HEK293T (cell line): Measurements from ENCODE around the gene POLA1.

Experiments used
- CTCF ChIA-PET: fragments of 350-600 bp; formaldehyde crosslinking; extraction: SDS; loops from one replicate; lab custom pipeline; 2021; ENCODE audit warnings: antibody characterized with exemption, inconsistent platforms; lab: Yijun Ruan, JAX
- POLR2A ChIA-PET: fragments of 350-600 bp; formaldehyde crosslinking; extraction: SDS; loops from one replicate; lab custom pipeline; 2020; ENCODE audit warnings: antibody characterized with exemption, inconsistent platforms; lab: Yijun Ruan, JAX
- DNase-seq: peaks from one replicate; pipeline ENCODE4 v3.0.0; 2012; ENCODE audit warnings: mixed read lengths; ENCODE audit errors: extremely low spot score
- ARNT ChIP-seq: fragments of 450-650 bp; IDR thresholded peaks from 2 replicates; pipeline ENCODE4 v1.6.1; 2017; ENCODE audit warnings: mild to moderate bottlenecking
- BHLHE40 ChIP-seq: fragments of 450-650 bp; IDR thresholded peaks from 2 replicates; pipeline ENCODE4 v1.6.1; 2016; ENCODE audit warnings: mild to moderate bottlenecking, moderate library complexity, borderline replicate concordance
- CTBP1 ChIP-seq: fragments of 450-650 bp; IDR thresholded peaks from 2 replicates; pipeline ENCODE4 v1.6.1; 2016; ENCODE audit warnings: borderline replicate concordance
- ELF4 ChIP-seq: fragments of 450-650 bp; IDR thresholded peaks from 2 replicates; pipeline ENCODE4 v1.6.1; 2017; ENCODE audit warnings: antibody characterized with exemption
- FOXA1 ChIP-seq: fragments of 450-650 bp; IDR thresholded peaks from 2 replicates; pipeline ENCODE4 v1.6.1; 2016; ENCODE audit warnings: mild to moderate bottlenecking
- FOXK2 ChIP-seq: fragments of 450-650 bp; IDR thresholded peaks from 2 replicates; pipeline ENCODE4 v1.6.1; 2016; ENCODE audit warnings: mild to moderate bottlenecking
- FOXM1 ChIP-seq: fragments of 450-650 bp; IDR thresholded peaks from 2 replicates; pipeline ENCODE4 v1.6.1; 2017; ENCODE audit warnings: mild to moderate bottlenecking, borderline replicate concordance
- HDGF ChIP-seq: fragments of 450-650 bp; IDR thresholded peaks from 2 replicates; pipeline ENCODE4 v1.6.1; 2017; ENCODE audit warnings: antibody characterized with exemption, borderline replicate concordance
- L3MBTL2 ChIP-seq: fragments of 450-650 bp; conservative IDR thresholded peaks from 2 replicates; pipeline ENCODE4 v1.6.1; 2016; ENCODE audit warnings: mild to moderate bottlenecking
- LEF1 ChIP-seq: fragments of 450-650 bp; IDR thresholded peaks from 2 replicates; pipeline ENCODE4 v1.6.1; 2017; ENCODE audit warnings: mild to moderate bottlenecking, borderline replicate concordance
- NFRKB ChIP-seq: fragments of 450-650 bp; IDR thresholded peaks from 2 replicates; pipeline ENCODE4 v1.6.1; 2016; ENCODE audit warnings: mild to moderate bottlenecking, moderate library complexity
- PKNOX1 ChIP-seq: fragments of 450-650 bp; IDR thresholded peaks from 2 replicates; pipeline ENCODE4 v1.6.1; 2016
- SP1 ChIP-seq: fragments of 450-650 bp; IDR thresholded peaks from 2 replicates; pipeline ENCODE4 v1.6.1; 2017
- SUZ12 ChIP-seq: fragments of 450-650 bp; IDR thresholded peaks from 2 replicates; pipeline ENCODE4 v1.6.1; 2016; ENCODE audit warnings: mild to moderate bottlenecking
- TARDBP ChIP-seq: fragments of 450-650 bp; IDR thresholded peaks from 2 replicates; pipeline ENCODE4 v1.6.1; 2016
- ZNF384 ChIP-seq: fragments of 450-650 bp; IDR thresholded peaks from 2 replicates; pipeline ENCODE4 v1.6.1; 2016

The POLA1 gene

GRCh38 chrX:25001808-25002660 lies 308.3 kb downstream of the POLA1 start:
- ChIA-PET POLR2A (no interaction called here), CTCF (no interaction called here)
- DNase-seq = no peak
- no peak for TF ChIP-seq FOXM1
- TF ChIP-seq BHLHE40 = no peak
- TF ChIP-seq FOXA1 = no peak
- no peak for TF ChIP-seq CTBP1
- TF ChIP-seq PKNOX1 = no peak
- no peak for TF ChIP-seq SUZ12
- TF ChIP-seq LEF1 = no peak
- no peak for TF ChIP-seq HDGF

- ChIA-PET POLR2A (no interaction called here), CTCF (no interaction called here)
- no peak for DNase-seq
- TF ChIP-seq SP1 = no peak
- no peak for TF ChIP-seq FOXM1
- no peak for TF ChIP-seq TARDBP
- no peak for TF ChIP-seq CTBP1
- no peak for TF ChIP-seq LEF1
These were observed 308.9 kb downstream of the POLA1 start for GRCh38 chrX:25002661-25003020.

GRCh38 chrX:25003066-25003849 lies 309.5 kb downstream of the POLA1 start:
- TF ChIP-seq BHLHE40 (no peak), SUZ12 (no peak)
- ChIA-PET POLR2A (no interaction called here), CTCF (no interaction called here)
- no peak for DNase-seq

- DNase-seq = no peak
- ChIA-PET POLR2A (no interaction called here), CTCF (no interaction called here)
- TF ChIP-seq ELF4 = no peak
- no peak for TF ChIP-seq NFRKB
- TF ChIP-seq PKNOX1 = no peak
- TF ChIP-seq ZNF384 = no peak
- no peak for TF ChIP-seq L3MBTL2
- no peak for TF ChIP-seq FOXM1
- TF ChIP-seq FOXK2 = no peak
- no peak for TF ChIP-seq BHLHE40
- no peak for TF ChIP-seq FOXA1
- TF ChIP-seq SP1 = no peak
- no peak for TF ChIP-seq HDGF
- TF ChIP-seq SUZ12 = no peak
- TF ChIP-seq CTBP1 = no peak
- no peak for TF ChIP-seq TARDBP
- TF ChIP-seq ARNT = no peak
- no peak for TF ChIP-seq LEF1
These were observed 310.3 kb downstream of the POLA1 start for GRCh38 chrX:25004040-25004439.

GRCh38 chrX:25004485-25005032 lies 310.8 kb downstream of the POLA1 start:
- no peak for DNase-seq
- ChIA-PET POLR2A (no interaction called here), CTCF (no interaction called here)
- TF ChIP-seq TARDBP = no peak
- TF ChIP-seq SUZ12 = no peak

- DNase-seq = no peak
- TF ChIP-seq LEF1 = no peak
- TF ChIP-seq SUZ12 = no peak
- no peak for TF ChIP-seq BHLHE40
- no peak for TF ChIP-seq ELF4
- no peak for TF ChIP-seq CTBP1
- TF ChIP-seq TARDBP = no peak
- TF ChIP-seq NFRKB = no peak
- no peak for TF ChIP-seq ARNT
- CTCF ChIA-PET = no interaction called here
- POLR2A ChIA-PET = no interaction called here
These were observed 311.3 kb downstream of the POLA1 start for GRCh38 chrX:25005034-25005381.
